Raji (cell line): ENCODE measurements around the gene CDC20.

Experiments used
- POLR2A ChIP-seq: IDR thresholded peaks from 2 replicates; pipeline ENCODE4 v1.6.1; 2011; ENCODE audit warnings: low read depth, low read length, control low read depth; ENCODE audit not compliant: insufficient read depth

CDC20 gene

GRCh38 chr1:43383449-43383848 is 24.7 kb downstream of the CDC20 start:
- no peak for TF ChIP-seq POLR2A

- TF ChIP-seq POLR2A, result no peak
These were observed 27.9 kb downstream of the CDC20 start for GRCh38 chr1:43386676-43387075.

GRCh38 chr1:43387976-43388599 is 29.3 kb downstream of the CDC20 start:
- TF ChIP-seq POLR2A, result no peak

GRCh38 chr1:43388613-43389012 is 29.8 kb downstream of the CDC20 start:
- TF ChIP-seq POLR2A, result no peak

GRCh38 chr1:43389326-43390313 is 30.8 kb downstream of the CDC20 start, which contains the start of the genes MED8 and SZT2:
Gene MED8, minus strand, starts transcription at chr1:43389800. Its CDS starts 36 bp downstream, at chr1:43389764.
Gene SZT2, plus strand, starts transcription at chr1:43389899. Its CDS starts 70 bp downstream, at chr1:43389969.
- peak; percentile 89 for TF ChIP-seq POLR2A

- no peak for TF ChIP-seq POLR2A
These were observed 33.9 kb downstream of the CDC20 start for GRCh38 chr1:43392702-43393101.

- TF ChIP-seq POLR2A, result no peak
These were observed 36.7 kb downstream of the CDC20 start for GRCh38 chr1:43395523-43395922.

GRCh38 chr1:43396059-43396458 is 37.3 kb downstream of the CDC20 start:
- no peak for TF ChIP-seq POLR2A

GRCh38 chr1:43398227-43398626 is 39.4 kb downstream of the CDC20 start:
- no peak for TF ChIP-seq POLR2A

GRCh38 chr1:43402089-43402865 is 43.5 kb downstream of the CDC20 start:
- no peak for TF ChIP-seq POLR2A

GRCh38 chr1:43404353-43404752 is 45.6 kb downstream of the CDC20 start:
- TF ChIP-seq POLR2A, result no peak

- TF ChIP-seq POLR2A, result no peak
These were observed 46.6 kb downstream of the CDC20 start for GRCh38 chr1:43405219-43405875.

- no peak for TF ChIP-seq POLR2A
These were observed 47.1 kb downstream of the CDC20 start for GRCh38 chr1:43405876-43406234.

GRCh38 chr1:43410571-43410970 is 51.8 kb downstream of the CDC20 start:
- no peak for TF ChIP-seq POLR2A
